NT2/D1 (cell line): ENCODE data around the gene VSTM2L.
"Not testable (repeated sequence)": the region's sequence is repeated elsewhere in the genome, so short reads cannot be mapped to it uniquely, and the experiment has no call there.

Experiments used
- DNase-seq: peaks from one replicate; pipeline ENCODE4 v3.0.0-alpha.2; 2011; ENCODE audit warnings: low read depth, low spot score
- H3K27me3 ChIP-seq: 2 replicates; pipeline ENCODE4 v1.6.0; 2011; ENCODE audit warnings: mild to moderate bottlenecking; ENCODE audit not compliant: insufficient read length, insufficient read depth
- H3K36me3 ChIP-seq: 2 replicates; pipeline ENCODE4 v1.6.1; 2011; ENCODE audit warnings: mild to moderate bottlenecking, low read length, mixed read lengths; ENCODE audit not compliant: insufficient read depth, insufficient read length
- H3K4me1 ChIP-seq: 2 replicates; pipeline ENCODE4 v1.5.1; 2011; ENCODE audit not compliant: insufficient read depth, insufficient read length
- H3K4me3 ChIP-seq: 2 replicates; pipeline ENCODE4 v1.5.1; 2011; ENCODE audit warnings: low read depth; ENCODE audit not compliant: insufficient read length
- H3K9ac ChIP-seq: 2 replicates; pipeline ENCODE4 v1.6.0; 2011; ENCODE audit warnings: low read depth; ENCODE audit not compliant: insufficient read length
- H3K9me3 ChIP-seq: 2 replicates; pipeline ENCODE4 v1.5.1; 2011; ENCODE audit warnings: mild to moderate bottlenecking, low read length; ENCODE audit not compliant: insufficient read depth
- SUZ12 ChIP-seq: IDR thresholded peaks from 2 replicates; pipeline ENCODE4 v1.6.1; 2011; ENCODE audit not compliant: insufficient read length, insufficient read depth; ENCODE audit errors: extremely low read depth
- YY1 ChIP-seq: IDR thresholded peaks from 2 replicates; pipeline ENCODE4 v1.6.1; 2011; ENCODE audit not compliant: insufficient read length, insufficient read depth
- ZNF274 ChIP-seq: IDR thresholded peaks from 2 replicates; pipeline ENCODE4 v1.6.1; 2011; ENCODE audit warnings: mild to moderate bottlenecking, low read depth, low read length

VSTM2L gene

GRCh38 chr20:37948956-37949355 lies 46.0 kb downstream of the VSTM2L start:
- DNase-seq: no peak
- TF ChIP-seq YY1 (no peak), ZNF274 (no peak), SUZ12 (no peak)

GRCh38 chr20:37954190-37954589 lies 51.3 kb downstream of the VSTM2L start:
- no peak overlapping the region for H3K9ac ChIP-seq
- TF ChIP-seq SUZ12: no peak
- TF ChIP-seq YY1: no peak
- TF ChIP-seq ZNF274: no peak
- DNase-seq: no peak
- H3K27me3 ChIP-seq: no peaks in the 10 kb centered on the region
- no peaks in the 10 kb centered on the region for H3K36me3 ChIP-seq
- H3K4me3 ChIP-seq: no peak overlapping the region
- H3K9me3 ChIP-seq: no peaks in the 10 kb centered on the region
- no peaks in the 10 kb centered on the region for H3K4me1 ChIP-seq

More at GRCh38 chr20:37948956-37949355, 46.0 kb downstream of the VSTM2L start:
- Histone ChIP-seq H3K27me3 (no peaks in the 10 kb centered on the region), H3K4me3 (no peak overlapping the region), H3K36me3 (no peaks in the 10 kb centered on the region), H3K9ac (no peak overlapping the region), H3K9me3 (peaks cover 13% of the 10 kb centered on the region; the same call in 1 of the 2 replicates), H3K4me1 (no peaks in the 10 kb centered on the region)

GRCh38 chr20:37954626-37955025 lies 51.7 kb downstream of the VSTM2L start:
- Histone ChIP-seq H3K4me1 (no peaks in the 10 kb centered on the region), H3K27me3 (no peaks in the 10 kb centered on the region), H3K4me3 (no peak overlapping the region), H3K9ac (no peak overlapping the region), H3K9me3 (no peaks in the 10 kb centered on the region), H3K36me3 (no peaks in the 10 kb centered on the region)
- no peak for DNase-seq
- TF ChIP-seq ZNF274 (no peak), SUZ12 (no peak), YY1 (no peak)

- no peaks in the 10 kb centered on the region for H3K4me1 ChIP-seq
- no peak for DNase-seq
- no peaks in the 10 kb centered on the region for H3K36me3 ChIP-seq
- no peaks in the 10 kb centered on the region for H3K27me3 ChIP-seq
- H3K9ac ChIP-seq: no peak overlapping the region
- H3K9me3 ChIP-seq: no peaks in the 10 kb centered on the region
- no peak overlapping the region for H3K4me3 ChIP-seq
- no peak for TF ChIP-seq YY1
- TF ChIP-seq ZNF274: no peak
- no peak for TF ChIP-seq SUZ12
Observed at GRCh38 chr20:37955511-37955910, 52.6 kb downstream of the VSTM2L start.

GRCh38 chr20:37956107-37956585 lies 53.2 kb downstream of the VSTM2L start:
- no peak for DNase-seq
- H3K36me3 ChIP-seq: no peaks in the 10 kb centered on the region
- no peaks in the 10 kb centered on the region for H3K4me1 ChIP-seq
- TF ChIP-seq ZNF274 (no peak), SUZ12 (no peak), YY1 (no peak)
- no peak overlapping the region for H3K4me3 ChIP-seq
- H3K27me3 ChIP-seq: no peaks in the 10 kb centered on the region
- H3K9me3 ChIP-seq: no peaks in the 10 kb centered on the region
- no peak overlapping the region for H3K9ac ChIP-seq

GRCh38 chr20:37958856-37959520 lies 56.1 kb downstream of the VSTM2L start:
- no peaks in the 10 kb centered on the region for H3K4me1 ChIP-seq
- TF ChIP-seq ZNF274: no peak
- TF ChIP-seq SUZ12: no peak
- no peak for TF ChIP-seq YY1
- no peak overlapping the region for H3K4me3 ChIP-seq
- no peaks in the 10 kb centered on the region for H3K9me3 ChIP-seq
- H3K36me3 ChIP-seq: no peaks in the 10 kb centered on the region
- DNase-seq: no peak
- H3K27me3 ChIP-seq: no peaks in the 10 kb centered on the region
- no peak overlapping the region for H3K9ac ChIP-seq

- H3K36me3 ChIP-seq: no peaks in the 10 kb centered on the region
- no peak overlapping the region for H3K4me3 ChIP-seq
- no peaks in the 10 kb centered on the region for H3K4me1 ChIP-seq
- TF ChIP-seq YY1: no peak
- no peak for TF ChIP-seq SUZ12
- H3K9me3 ChIP-seq: no peaks in the 10 kb centered on the region
- no peaks in the 10 kb centered on the region for H3K27me3 ChIP-seq
- H3K9ac ChIP-seq: no peak overlapping the region
- DNase-seq: no peak
Observed at GRCh38 chr20:37961066-37961465, 58.1 kb downstream of the VSTM2L start.

GRCh38 chr20:37963483-37963882 lies 60.6 kb downstream of the VSTM2L start:
- H3K4me3 ChIP-seq, H3K36me3 ChIP-seq, H3K4me1 ChIP-seq, H3K9me3 ChIP-seq, H3K9ac ChIP-seq, DNase-seq, H3K27me3 ChIP-seq: not testable (repeated sequence)
